Right atrium auricular region (tissue), 2 donors: Measurements from ENCODE around the gene TP53TG5. TPM values are rescaled to one million over a fixed set of nuclear protein-coding genes. Genes with fewer than 3 reads are reported as not detected.

ENCODE experiments used
- DNase-seq: peaks from one replicate; pipeline ENCODE4 v3.0.0-alpha.2; 2019; ENCODE audit warnings: low spot score
- H3K27ac ChIP-seq, 2 donors: fragments of 200-600 bp; sonication (generic); 1 replicate in 1 of 2; 2 replicates in 1 of 2; pipeline ENCODE4 v1.5.1; 2016 to 2019
- H3K27me3 ChIP-seq, 2 donors: fragments of 200-600 bp; sonication (generic); one replicate each; pipeline versions ENCODE4 v1.5.1 to v1.6.0; 2017 to 2019
- H3K36me3 ChIP-seq: fragments of 200-600 bp; sonication (generic); one replicate; pipeline ENCODE4 v1.5.1; 2016
- H3K4me1 ChIP-seq, 2 donors: fragments of 200-600 bp; sonication (generic); one replicate each; pipeline versions ENCODE4 v1.5.1 to v1.6.0; 2017 to 2019
- H3K4me3 ChIP-seq, 2 donors: fragments of 200-600 bp; sonication (generic); 1 replicate in 1 of 2; 2 replicates in 1 of 2; pipeline ENCODE4 v1.5.1; 2017 to 2019; ENCODE audit warnings: mild to moderate bottlenecking in 1 of 2, moderate library complexity in 1 of 2
- H3K9me3 ChIP-seq, 2 donors: fragments of 200-600 bp; sonication (generic); one replicate each; pipeline ENCODE4 v1.5.1; 2019
- CTCF ChIP-seq, 2 donors: fragments of 200-600 bp; sonication (generic); IDR thresholded peaks; one replicate each; pipeline ENCODE4 v1.5.1; 2019; ENCODE audit warnings: antibody characterized with exemption in 2 of 2
- total RNA-seq, 2 donors: library from RNA; depleted of rRNA; stranded (reverse); fragments of >200 nt; gene quantifications; one replicate each; pipeline ENCODE4 v1.1.0, GENCODE V29; 2016

The TP53TG5 gene
- total RNA-seq, 2 donors from 2014 or later: not detected

- H3K4me1 ChIP-seq: peaks cover 5 to 50% of the 10 kb centered on the region in 2 donors
- no peaks in the 10 kb centered on the region for H3K36me3 ChIP-seq
- H3K27ac ChIP-seq: peak within 1 kb of the TSS; percentile 96 to 97
- no peaks in the 10 kb centered on the region for H3K9me3 ChIP-seq
- peak within 1 kb of the TSS; percentile 69 to 76 for H3K4me3 ChIP-seq
- peak; percentile 70 for DNase-seq
- H3K27me3 ChIP-seq: no peaks in the 10 kb centered on the region
- TF ChIP-seq CTCF (IDR thresholded peaks at IDR 0.05): no peak
These were observed 30.0 kb downstream of the TP53TG5 start, which contains the start of gene SDC4 for GRCh38 chr20:45347936-45348778. TSS of gene SDC4 (minus strand) at chr20:45348424. CDS start at chr20:45348384, 40 bp downstream.

GRCh38 chr20:45347297-45347935, 30.7 kb downstream of the TP53TG5 start:
- Histone ChIP-seq H3K27ac (peak overlapping the region; percentile 96 to 97), H3K9me3 (no peaks in the 10 kb centered on the region), H3K27me3 (no peaks in the 10 kb centered on the region), H3K36me3 (no peaks in the 10 kb centered on the region), H3K4me3 (peak overlapping the region; percentile 69 to 76), H3K4me1 (peaks cover 5 to 57% of the 10 kb centered on the region in 2 donors)
- TF ChIP-seq CTCF (IDR thresholded peaks at IDR 0.05): no peak
- DNase-seq: no peak

GRCh38 chr20:45346851-45347250, 31.3 kb downstream of the TP53TG5 start:
- peak overlapping the region; percentile 69 to 76 for H3K4me3 ChIP-seq
- no peak for TF ChIP-seq CTCF (IDR thresholded peaks at IDR 0.05)
- H3K9me3 ChIP-seq: no peaks in the 10 kb centered on the region
- peaks cover 5 to 63% of the 10 kb centered on the region in 2 donors for H3K4me1 ChIP-seq
- peak overlapping the region; percentile 96 to 97 for H3K27ac ChIP-seq
- DNase-seq: no peak
- H3K36me3 ChIP-seq: no peaks in the 10 kb centered on the region
- H3K27me3 ChIP-seq: no peaks in the 10 kb centered on the region

- TF ChIP-seq CTCF (IDR thresholded peaks at IDR 0.05): no peak
- Histone ChIP-seq H3K4me1 (peaks cover 5 to 68% of the 10 kb centered on the region in 2 donors), H3K36me3 (no peaks in the 10 kb centered on the region), H3K9me3 (no peaks in the 10 kb centered on the region), H3K27me3 (no peaks in the 10 kb centered on the region), H3K4me3 (peak overlapping the region; percentile 69 to 76), H3K27ac (peak overlapping the region; percentile 96 to 97)
- DNase-seq: no peak
These were observed 31.8 kb downstream of the TP53TG5 start for GRCh38 chr20:45346291-45346718.

- H3K27me3 ChIP-seq: no peaks in the 10 kb centered on the region
- DNase-seq: no peak
- H3K27ac ChIP-seq: peak overlapping the region; percentile 96 to 97
- no peak for TF ChIP-seq CTCF (IDR thresholded peaks at IDR 0.05)
- H3K36me3 ChIP-seq: peaks cover 8% of the 10 kb centered on the region
- peaks cover 5 to 78% of the 10 kb centered on the region in 2 donors for H3K4me1 ChIP-seq
- peak overlapping the region; percentile 69 to 76 for H3K4me3 ChIP-seq
- H3K9me3 ChIP-seq: no peaks in the 10 kb centered on the region
These were observed 32.8 kb downstream of the TP53TG5 start for GRCh38 chr20:45345104-45345936.
